Measurements from ENCODE around the gene TMEM132D.

GRCh38 chr12:129563266-129563665, 340.6 kb downstream of the TMEM132D start:
- no peak for TF ChIP-seq JUN (CRISPR knock-in tag; IDR thresholded peaks at IDR 0.05)
- no peak for TF ChIP-seq CTCF (IDR thresholded peaks at IDR 0.05)
- TF ChIP-seq, protein P1, sequence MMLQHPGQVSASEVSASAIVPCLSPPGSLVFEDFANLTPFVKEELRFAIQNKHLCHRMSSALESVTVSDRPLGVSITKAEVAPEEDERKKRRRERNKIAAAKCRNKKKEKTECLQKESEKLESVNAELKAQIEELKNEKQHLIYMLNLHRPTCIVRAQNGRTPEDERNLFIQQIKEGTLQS (CRISPR knock-in tag; conservative IDR thresholded peaks at IDR 0.05) = no peak
- TF ChIP-seq ZNF138 (CRISPR knock-in tag; conservative IDR thresholded peaks at IDR 0.05) = no peak

Data from WTC11 (cell line).